LNCAP (cell line): ENCODE measurements around the gene ZNF709.
A peak's percentile ranks its signal among the peaks of the same experiment; 100 is the strongest.

Source experiments
- CTCF ChIP-seq: fragments of 450-650 bp; IDR thresholded peaks from 2 replicates; pipeline ENCODE4 v1.5.1; 2017; ENCODE audit warnings: mild to moderate bottlenecking

Gene ZNF709

DNA sequence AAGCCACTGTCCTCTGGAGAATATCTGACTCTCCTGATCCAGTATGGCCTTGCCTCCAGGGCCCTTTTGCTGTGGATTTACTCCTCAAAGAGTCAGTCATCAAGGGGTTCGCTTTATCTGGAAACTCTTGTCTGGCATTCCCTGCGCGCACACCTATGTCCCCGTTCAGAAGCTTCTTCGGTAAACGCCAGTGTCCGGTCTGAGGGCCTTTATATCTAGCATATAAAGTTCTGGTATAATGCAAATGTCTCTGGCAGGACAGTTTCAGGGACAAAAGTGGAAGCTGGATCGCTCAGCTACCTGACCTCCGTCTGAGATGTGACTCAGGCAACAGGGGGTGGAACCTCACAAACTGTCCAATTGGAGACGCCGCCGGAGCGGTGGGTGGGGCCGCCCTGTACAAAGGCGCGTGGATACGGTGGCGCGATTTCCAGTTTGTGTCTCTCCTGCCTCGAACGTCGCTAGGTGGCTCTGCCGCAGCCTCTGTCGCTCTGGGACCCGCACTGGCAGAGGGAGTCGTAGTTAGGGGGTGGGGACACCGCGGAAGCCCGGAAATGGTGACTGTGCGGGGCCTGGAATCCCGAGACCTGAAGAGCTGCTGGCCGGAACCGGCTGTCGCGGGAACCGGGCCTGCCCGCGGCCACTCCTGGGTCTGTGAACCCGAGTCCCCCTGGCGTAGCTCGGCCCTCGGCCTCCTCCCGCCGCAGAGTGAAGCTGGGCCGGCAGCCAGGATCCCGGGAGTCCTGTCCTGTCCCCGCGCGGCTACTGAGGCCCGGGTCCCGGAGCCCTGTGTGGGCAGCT, 10.6 kb upstream of the ZNF709 start:
- peak; percentile 49; the same call in 1 of the 2 replicates for TF ChIP-seq CTCF

DNA sequence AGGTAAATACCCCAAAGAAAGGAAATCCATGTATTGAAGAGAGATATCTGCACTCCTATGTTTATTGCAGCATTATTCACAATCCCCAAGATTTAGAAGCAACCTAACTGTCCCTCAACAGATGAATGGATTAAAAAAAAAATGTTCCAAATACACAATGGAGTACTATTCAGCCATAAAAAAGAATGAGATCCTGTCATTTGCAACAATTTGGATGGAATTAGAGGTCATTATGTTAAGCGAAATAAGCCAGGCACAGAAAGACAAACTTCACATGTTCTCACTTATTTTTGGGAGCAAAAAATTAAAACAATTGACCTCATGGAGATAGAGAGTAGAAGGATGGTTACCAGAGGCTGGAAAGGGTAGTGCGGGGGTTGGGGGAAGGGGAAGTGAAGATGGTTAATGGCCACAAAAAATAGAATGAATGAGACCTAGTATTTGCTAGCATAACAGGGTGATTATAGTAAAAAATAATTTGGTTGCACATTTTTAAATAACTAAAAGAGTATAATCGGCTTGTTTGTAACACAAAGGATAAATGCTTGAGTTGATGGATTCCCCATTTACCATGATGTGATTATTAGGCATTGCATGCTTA, 9.7 kb upstream of the ZNF709 start:
- no peak for TF ChIP-seq CTCF

DNA sequence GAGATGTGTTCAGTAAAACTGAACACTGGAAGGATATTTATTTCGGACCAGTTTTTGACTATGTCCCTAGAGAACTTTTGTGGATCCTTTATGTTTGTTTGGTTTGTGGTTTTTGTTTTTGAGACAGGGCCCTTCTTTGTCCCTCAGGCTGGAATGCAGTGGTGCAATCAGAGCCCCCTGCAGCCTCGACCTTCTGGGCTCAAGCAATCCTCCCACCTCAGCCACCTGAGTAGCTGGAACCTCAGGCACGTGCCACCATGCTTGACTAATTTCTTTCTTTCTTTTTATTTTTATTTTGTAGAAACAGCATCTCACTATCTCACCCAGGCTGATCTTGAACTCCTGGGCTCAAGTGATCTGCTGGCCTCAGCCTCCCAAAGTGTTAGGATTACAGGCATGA, 955 bp upstream of the ZNF709 start:
- no peak for TF ChIP-seq CTCF

DNA sequence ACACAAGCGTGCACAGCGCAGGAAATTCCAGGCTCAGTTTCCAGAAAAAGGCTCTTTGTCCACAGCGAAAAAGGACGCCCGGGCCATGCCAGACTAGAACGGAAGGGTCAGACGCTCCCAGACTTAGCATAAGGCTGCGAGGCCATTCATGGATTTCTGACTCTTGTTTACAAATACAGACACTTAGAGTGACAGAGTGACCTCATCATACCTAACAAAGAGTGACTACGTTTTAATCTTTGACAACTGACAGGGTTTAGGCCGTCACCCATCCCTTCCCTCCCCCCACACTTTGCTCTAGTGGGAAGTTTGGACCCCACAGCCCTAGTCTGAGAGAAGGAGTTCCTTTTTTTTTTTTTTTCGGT, 418 bp upstream of the ZNF709 start:
- TF ChIP-seq CTCF: no peak

DNA sequence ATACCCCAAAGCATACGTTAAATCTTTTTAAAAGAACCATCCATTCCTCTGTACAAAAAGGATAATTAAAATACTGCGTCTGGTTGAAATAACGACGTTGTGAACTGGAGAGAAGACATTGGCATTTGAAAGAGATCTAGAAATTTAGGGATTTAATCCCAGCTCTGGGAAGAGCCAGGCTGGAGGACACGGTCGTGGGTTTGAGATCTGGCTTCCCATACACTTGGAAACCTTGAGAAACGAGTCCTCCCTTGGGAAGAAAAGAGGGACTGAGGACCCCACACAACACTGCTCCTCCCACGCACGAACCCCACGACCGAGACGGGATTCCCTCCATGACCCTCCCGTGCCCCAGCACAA, 625 bp downstream of the ZNF709 start:
- no peak for TF ChIP-seq CTCF

GRCh38 chr19:12482509-12482886, 2.1 kb downstream of the ZNF709 start:
- TF ChIP-seq CTCF: no peak

- no peak for TF ChIP-seq CTCF
These were observed 2.7 kb downstream of the ZNF709 start for GRCh38 chr19:12481781-12482508.
